ENCODE results near the gene OLIG2.

Gene OLIG2

DNA sequence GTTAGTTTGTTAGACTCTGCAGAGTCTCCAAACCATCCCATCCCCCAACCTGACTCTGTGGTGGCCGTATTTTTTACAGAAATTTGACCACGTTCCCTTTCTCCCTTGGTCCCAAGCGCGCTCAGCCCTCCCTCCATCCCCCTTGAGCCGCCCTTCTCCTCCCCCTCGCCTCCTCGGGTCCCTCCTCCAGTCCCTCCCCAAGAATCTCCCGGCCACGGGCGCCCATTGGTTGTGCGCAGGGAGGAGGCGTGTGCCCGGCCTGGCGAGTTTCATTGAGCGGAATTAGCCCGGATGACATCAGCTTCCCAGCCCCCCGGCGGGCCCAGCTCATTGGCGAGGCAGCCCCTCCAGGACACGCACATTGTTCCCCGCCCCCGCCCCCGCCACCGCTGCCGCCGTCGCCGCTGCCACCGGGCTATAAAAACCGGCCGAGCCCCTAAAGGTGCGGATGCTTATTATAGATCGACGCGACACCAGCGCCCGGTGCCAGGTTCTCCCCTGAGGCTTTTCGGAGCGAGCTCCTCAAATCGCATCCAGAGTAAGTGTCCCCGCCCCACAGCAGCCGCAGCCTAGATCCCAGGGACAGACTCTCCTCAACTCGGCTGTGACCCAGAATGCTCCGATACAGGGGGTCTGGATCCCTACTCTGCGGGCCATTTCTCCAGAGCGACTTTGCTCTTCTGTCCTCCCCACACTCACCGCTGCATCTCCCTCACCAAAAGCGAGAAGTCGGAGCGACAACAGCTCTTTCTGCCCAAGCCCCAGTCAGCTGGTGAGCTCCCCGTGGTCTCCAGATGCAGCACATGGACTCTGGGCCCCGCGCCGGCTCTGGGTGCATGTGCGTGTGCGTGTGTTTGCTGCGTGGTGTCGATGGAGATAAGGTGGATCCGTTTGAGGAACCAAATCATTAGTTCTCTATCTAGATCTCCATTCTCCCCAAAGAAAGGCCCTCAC lies at the start of gene OLIG2:
OLIG2 (plus strand) TSS at position 447 of the 954 bp plus-strand sequence. CDS start 928 bp downstream, outside the sequence.
- no peak for DNase-seq

DNA sequence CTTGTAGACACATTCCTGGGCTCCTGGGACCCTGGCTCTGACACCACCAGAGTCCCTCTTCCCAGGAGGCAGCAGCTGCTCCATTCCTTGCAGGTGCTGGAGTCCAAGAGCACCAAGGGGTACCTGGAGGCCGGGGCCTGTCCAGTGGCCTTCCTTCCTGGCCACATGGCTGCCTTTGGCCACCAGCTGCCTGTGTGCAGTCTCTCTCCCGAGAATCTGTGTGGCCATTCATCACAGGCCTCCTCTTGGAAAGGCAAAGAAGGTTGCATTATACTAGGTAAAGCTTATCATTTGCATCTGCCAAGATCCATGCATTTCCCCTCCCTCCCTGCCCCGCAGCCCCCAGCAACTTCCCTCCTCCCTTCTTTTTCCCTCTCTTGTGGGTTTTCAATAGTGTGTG lies 48.9 kb upstream of the OLIG2 start:
- DNase-seq = no peak

DNA sequence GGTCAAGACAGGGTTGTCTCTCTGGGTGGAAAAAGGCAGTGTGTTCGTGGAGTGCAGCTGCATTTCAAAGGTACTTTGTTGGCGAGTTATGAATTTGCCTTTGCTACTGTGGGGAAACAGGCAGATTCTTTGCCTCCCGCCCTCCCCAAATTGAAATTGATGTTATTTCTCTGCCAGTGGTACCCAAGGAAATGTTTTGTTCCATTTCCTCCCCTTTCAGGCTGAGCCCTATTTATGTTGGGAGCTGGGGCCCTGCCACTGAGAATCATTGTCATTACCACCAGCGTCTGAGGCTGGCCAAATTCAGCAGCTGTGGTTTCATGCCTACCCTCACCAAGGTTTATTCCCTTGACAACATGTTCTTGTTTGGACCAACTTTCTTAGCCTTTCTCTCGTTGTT lies 48.5 kb upstream of the OLIG2 start:
- no peak for DNase-seq

DNA sequence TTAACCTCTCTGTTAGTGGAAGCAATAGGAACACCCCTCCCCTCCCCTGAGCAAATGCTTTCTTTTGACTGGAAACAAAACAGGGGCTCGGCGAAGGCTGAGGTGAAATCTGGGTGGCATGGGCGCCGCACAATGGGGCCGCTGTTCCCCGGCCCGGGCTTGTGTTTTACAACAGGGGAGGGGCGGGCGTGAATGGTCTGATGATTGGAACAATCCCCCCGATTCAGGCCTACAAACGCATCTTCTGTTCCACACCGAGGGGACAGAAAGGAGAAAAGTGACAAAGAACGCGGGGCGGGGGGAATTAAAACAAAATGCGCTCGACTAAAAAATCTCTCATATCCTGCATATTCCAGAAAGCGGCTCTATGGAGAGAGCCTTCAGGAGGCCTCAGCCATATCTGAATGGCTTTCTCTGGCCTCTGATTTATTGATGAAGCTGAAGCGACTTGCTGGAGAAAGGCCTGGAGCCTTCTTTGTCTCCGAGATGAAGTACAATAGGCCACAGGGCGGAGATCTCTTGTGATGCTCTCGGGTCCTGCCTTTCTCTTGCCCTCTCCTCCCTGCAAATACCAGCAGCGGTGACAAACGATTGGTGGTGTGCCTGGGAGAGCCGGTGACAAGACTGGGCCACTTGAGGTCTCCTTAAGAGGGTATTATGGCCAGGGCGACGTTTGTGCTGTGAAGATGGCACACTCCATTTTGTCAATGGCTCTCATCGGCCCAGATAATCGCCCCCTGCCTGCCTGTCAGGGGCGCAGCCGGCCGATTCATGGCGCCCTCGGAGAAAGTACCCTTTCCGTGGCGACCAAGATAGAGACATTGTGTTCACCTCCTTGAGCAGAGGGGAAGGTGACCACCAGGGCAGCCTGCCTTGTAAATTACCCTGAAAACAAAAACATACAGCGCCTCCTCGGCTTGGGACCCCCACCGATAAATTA lies 47.1 kb upstream of the OLIG2 start:
- DNase-seq = no peak

DNA sequence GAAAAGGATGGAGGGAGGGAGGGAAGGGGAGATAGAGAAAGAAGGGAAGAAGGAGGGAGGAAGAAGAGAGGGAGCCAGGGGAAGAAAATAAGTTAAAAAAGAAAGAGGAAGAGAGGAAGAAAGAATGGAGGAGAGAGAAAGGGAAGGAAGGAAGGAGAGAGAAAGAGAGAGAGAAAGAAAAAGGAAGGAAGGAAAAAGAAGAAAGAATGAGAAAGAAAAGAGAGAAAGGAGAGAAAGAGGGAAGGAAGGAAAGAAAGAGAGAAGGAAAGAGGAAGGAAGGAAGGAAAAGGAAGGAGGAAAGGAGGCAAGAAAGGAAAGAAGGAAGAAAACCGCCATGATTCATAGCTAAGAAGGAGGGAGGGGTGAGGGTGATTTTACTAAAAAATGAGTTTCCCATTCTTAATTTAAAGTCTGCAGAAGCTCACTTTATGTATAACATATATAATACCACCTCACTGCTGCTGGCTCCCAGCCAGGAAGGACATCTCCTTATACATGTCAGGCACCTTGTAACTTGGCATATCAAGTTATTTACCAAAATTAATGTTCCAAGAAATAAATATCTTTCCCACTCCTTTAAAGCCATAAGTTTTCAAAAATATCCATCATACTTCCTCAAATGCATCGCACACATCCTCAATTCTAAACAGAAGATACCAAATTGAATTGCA lies 46.0 kb upstream of the OLIG2 start:
- no peak for DNase-seq

DNA sequence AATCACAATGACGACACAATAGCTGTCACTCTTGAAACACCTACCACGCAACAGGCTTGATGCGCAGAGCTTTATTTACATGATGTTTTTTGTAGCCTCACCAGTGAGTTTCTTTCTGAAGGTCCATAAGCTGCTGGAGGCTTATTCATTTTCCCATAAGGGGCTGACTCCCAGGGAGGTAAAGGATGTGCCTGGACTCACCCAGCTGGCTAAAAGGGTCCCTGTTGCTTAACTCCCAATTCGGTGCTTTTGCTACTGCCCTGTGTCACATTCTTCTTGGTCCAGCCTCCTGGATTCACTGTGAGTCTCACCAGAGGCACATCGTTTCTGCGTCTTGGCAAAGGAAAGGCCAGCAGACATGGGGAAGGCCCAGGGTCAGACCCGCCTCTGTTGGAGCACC lies 44.6 kb upstream of the OLIG2 start:
- DNase-seq = no peak

DNA sequence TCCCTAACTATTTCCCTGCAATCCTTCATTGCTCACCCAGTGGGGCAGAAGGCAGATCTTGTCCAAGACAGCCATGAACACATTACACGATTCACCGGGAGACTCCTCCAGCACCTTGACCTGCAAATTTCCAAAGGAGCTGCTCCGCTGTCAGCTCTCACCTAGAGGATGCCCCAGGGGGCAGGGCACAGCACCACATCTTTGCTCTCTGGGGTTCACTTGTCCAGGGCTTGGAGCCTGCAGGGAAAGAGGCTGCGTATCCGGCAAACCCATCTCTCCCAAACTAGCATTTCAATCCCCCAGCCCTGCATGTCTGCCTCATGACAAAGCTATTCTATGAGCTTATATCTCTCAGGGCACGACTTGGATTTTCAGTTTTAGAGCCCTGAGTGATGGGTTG lies 35.1 kb upstream of the OLIG2 start:
- DNase-seq = no peak

DNA sequence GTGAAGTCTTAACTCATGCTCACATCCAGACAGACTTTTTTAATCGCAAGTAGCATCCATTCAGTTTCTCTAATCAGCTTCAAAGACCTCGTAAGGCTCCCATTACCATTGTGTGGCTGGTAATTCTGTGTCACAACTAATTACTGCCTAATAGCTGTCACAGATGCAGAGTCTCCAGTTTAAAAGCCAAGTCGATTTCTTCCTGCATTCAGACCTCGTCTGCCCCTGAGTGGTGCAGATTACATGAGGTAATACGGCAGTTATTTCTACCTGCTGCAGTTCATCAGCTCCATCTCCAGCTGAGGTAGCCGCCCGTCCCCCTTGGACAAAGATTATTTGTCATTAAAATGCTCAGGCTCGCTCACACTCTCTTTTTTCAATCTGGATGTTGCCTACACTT lies 34.4 kb upstream of the OLIG2 start:
- no peak for DNase-seq

DNA sequence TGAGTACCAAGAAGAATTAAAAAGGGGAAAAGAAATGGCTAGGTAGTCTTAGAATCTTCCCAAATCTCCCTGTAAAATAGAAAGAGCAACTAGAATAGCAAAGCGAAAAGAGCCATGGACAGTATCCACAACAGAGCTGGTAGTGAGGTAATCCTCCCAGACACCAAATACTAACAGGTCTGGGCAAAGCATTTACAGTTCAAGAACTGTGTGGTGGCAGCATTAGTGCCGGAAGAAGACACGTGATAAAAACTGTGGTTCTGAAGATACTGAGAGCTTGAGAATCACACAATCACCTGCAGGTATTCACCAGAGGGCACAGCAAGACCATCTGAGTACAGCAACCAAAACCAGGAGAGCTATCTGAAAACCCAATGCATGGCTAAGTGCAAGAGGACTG lies 31.8 kb upstream of the OLIG2 start:
- DNase-seq = no peak

DNA sequence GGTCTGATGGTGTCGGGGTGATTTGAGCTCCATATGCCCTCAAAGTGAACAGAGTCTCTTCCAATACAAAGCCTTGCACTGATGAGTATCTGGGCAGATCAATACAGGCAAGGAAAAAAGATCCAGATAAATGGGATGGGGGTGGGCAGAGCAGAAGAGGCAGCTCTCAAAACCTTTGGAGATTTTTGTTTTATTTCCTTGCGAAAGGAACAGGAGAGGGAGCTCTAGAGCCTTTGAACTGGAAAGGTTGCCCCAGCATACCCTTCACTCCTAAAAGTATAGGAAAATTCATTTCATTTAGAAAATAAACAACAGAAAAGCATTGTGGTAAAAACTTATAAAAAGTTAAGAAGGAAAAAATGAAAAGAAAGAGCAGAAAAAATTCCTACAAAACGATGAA lies 31.4 kb upstream of the OLIG2 start:
- no peak for DNase-seq

DNA sequence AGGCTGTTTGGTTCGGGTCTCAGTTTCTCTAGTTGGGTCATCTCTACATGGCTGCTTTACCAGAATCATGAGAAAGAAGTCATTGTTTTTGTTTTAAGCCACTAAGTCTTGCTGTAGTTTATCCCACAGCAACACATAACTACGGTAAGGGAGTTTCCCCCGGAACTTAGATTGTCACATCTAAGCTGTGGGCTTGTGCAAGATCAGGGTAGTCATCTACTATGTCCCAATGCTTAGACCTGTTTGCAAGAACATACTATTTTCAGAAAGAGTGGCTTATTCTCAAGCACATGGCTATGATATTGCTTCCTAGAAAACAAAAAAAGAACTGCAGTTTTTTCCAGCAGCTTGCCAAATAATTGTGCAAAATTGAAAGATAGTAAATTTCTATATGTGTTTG lies 18.0 kb upstream of the OLIG2 start:
- DNase-seq = no peak

DNA sequence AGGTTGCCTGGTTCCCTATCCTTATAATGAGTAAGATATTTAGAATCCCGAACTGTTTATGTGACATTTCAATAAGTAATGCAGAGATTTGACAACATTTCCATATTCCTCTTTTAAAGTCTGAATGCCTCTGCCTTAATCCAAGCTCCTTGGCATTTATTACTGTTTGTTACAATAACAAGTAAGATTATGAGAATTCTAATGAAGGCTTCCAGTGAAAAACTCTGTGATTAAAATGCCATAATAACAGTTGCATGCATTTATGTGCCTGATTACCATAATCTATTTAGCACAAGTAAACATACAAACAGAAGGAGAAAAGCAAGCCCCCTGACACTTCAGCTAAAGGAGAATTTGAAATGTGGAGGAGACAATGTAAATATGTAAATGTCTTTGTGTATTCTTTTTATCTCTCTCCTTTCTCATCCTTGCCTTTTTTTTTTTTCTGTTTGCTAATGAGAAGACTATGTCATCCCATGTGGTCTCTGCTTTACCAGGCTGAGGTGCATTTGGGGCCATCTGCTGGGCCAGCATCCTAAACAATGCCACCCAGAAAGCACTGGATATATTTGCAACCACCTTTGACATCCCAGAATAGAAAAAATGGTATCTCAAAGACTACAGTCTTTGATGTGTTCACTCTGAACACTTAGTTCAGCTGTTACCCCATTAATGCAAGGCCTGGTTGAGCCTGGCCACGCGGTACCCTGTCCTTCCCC lies 17.2 kb upstream of the OLIG2 start:
- DNase-seq = no peak

DNA sequence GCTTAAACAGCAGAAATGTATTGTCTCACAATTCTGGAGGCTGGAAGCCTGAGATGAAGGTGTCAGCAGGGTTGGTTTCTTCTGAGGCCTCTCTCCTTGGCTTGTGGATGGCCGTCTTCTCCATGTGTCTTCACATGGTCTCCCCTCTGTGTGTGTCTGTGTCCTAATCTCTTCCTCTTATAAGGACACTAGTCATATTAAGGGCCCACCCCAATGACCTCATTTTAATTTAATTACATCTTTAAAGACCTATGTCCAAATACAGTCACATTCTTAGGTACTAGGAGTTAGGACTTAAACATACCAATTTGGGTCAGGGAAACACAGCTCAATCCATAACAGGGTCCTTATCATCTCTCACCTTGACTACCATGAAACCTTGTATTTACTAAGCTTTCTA lies 14.8 kb upstream of the OLIG2 start:
- no peak for DNase-seq

DNA sequence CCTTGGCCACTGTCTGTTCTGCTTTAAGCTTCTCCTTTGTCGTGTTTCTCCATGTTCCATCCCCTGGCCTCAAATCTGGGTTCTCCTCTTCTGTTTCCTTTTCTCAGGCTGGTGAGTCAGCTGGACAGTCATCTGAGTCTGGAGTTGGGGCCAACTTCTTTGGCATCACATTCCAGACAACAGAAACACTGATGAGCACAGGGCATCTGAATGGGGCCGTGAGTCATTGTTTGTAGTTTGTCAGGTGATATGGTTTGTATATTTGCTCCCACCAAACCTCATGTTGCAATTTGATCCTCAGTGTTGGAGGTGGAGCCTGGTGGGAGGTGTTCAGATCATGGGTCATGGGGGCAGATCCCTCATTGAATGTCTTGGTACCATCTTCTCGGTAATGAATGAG lies 14.3 kb upstream of the OLIG2 start:
- DNase-seq = no peak

DNA sequence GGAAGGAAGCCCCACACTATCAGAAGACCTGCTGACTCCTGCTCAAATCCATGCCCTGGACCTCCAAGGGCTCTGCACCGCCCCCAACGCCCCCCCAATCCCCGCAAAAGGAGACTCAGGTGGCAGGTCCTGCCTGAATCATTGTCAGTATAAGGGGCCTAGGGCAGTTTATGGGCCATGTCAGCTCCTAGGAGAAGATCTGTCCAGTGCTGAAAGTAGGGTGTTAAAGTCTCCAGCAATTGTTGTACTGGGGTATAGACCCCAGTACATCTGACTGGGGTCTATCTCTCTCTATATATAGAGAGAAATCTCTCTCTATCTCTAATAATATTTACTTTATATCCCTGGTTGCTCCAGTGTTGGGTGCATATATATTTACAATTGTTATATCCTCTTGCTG lies 12.1 kb upstream of the OLIG2 start:
- DNase-seq = no peak

DNA sequence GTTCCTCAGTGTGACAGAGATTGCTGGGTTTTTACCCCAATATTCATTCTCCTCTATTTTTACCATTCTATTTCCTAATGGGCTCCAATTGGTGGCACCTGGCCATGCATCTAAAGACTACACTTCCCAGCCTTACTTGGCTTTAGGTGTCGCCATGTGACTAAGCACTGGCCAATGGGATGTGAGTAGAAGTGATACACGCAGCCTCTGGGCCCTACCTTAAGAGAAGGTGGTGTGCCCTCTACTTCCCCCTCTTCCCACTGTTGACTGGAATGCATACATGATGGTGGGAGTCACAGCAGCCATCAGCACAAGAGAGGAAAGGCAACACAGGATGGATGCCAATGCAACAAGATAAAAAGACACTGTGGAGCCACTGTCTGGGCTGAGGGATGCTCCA lies 11.4 kb upstream of the OLIG2 start:
- DNase-seq = no peak

DNA sequence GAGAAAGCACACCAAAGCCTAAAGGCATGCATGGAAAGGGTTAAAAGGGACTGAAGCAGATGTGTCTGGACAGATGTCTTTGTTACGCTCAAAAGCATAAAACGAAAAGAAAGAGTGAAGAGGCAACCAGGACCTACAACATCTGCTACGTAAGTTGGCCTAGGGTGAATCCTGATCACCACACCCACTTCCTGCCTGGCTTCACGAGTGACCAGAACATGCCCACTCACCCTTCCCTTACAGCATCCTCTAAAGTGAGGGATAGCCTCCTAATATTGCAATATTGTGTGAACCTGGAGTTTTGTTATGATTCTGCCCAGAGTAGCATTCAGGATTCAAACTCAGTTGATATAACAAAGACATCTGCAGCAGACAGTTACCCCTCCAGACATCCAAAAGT lies 10.6 kb upstream of the OLIG2 start:
- DNase-seq = no peak

DNA sequence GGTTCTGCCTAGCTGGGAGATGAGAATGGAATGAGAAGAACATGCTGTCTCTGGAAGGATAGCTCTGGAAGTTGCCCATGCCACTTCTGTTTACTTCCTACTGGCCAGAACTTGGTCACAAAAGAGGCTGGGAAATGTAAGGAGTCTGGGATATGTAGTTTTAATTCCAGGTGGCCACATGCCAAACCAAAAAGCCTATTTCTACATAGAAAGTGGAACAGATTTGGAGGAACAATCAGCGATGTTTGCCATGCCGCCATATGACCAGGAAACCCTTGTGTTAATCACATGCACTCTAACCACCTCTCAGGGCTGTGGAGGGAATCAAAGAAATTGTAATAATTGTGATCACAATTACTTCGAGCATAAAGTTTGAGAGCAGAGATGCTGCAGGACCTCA lies 10.0 kb upstream of the OLIG2 start:
- no peak for DNase-seq

DNA sequence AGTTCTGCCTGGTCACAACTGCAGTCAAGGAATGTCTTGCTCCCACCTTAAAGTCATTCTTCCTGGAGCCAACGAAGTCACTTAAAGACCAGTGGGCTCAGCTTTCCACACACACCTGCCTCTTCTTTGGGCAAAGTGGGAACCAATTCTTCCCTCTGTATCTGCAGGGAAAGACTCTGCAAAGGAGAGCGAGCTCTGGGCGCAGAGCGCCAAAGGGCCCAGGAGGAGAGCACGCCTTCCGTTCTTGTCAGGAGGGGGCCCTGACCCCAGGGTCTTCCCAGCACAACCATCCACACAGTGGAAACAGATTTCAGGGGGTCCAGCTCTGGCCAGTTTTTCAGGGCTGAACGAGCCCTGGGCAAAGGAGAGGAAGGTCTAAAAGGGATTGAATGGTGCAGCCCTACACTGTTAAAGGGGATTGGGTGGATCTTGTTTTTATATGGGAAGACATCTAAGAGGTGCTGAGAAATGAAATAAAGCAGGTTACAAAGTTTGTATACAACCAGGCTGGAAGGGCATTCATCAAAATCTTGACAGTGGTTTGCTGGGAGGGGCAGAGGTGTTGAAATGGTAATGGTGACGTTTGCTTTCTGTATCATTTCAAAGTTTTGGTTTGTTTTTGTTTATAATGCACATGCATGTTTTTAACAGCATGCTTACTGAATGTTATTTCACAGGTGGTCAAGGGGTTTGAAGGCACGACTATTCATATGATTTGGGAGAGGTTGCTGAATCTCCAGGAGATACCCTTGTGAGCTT lies 6.8 kb upstream of the OLIG2 start:
- no peak for DNase-seq

DNA sequence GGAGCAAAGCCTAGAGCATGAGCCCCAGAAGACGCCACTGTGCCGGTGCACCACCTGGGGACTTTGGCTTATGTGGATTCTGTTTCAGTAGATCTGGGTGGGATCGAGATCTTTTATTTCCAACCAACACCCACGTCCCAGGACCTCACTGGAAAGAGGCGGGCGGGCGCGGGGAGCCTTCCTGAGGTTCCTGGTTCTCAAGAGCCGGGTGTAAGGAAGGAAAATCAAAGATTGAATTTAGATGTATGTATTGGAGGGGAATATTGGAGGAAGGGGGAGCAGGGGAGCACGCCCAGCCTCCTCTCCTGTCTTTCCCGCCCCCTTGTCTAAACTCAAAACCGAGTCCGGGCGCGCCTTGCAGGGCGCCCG lies 6.2 kb upstream of the OLIG2 start:
- no peak for DNase-seq

DNA sequence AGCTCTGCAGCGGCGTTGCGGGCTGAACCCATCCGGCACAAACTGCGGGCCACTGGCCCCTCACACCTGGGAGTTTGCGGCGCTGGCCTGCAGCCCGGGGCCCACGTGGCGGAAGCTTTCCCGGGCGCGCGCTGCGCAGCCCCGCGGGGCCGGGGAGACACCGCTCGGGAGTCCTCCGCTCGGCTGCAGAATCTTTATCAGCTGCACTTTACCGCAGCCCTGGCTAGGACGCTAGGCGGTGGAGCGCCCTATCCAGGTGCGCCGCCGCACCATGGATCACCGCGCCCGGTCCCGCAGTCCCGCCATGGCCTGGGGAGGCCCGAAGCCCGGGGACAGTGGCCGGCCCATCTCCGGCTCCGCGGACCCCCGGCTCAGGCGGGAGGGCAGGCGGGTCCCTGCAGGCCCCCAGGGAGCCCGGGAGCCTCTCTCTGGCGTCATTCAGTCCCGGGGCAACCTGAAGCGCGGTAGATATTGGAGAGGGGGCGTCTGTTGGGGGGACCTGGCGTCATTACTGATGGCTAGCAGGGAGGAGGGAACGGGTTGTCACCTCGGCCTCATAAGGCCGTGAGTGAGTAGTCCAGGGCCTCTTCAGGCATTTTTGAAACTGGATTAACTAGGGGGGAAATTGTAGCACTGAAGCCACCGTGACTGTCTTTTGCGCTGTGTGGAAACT lies 5.7 kb upstream of the OLIG2 start:
- DNase-seq = no peak
